ENCODE results near the gene HIC2. TPM values are rescaled to one million over a fixed set of nuclear protein-coding genes. Genes with fewer than 3 reads are reported as not detected.
"Not testable (repeated sequence)": the region's sequence is repeated elsewhere in the genome, so short reads cannot be mapped to it uniquely, and the experiment has no call there.

HIC2 gene
- total and polyA plus RNA-seq, 9 donors: 4.2 to 9.6 (median 5.5) TPM

DNA sequence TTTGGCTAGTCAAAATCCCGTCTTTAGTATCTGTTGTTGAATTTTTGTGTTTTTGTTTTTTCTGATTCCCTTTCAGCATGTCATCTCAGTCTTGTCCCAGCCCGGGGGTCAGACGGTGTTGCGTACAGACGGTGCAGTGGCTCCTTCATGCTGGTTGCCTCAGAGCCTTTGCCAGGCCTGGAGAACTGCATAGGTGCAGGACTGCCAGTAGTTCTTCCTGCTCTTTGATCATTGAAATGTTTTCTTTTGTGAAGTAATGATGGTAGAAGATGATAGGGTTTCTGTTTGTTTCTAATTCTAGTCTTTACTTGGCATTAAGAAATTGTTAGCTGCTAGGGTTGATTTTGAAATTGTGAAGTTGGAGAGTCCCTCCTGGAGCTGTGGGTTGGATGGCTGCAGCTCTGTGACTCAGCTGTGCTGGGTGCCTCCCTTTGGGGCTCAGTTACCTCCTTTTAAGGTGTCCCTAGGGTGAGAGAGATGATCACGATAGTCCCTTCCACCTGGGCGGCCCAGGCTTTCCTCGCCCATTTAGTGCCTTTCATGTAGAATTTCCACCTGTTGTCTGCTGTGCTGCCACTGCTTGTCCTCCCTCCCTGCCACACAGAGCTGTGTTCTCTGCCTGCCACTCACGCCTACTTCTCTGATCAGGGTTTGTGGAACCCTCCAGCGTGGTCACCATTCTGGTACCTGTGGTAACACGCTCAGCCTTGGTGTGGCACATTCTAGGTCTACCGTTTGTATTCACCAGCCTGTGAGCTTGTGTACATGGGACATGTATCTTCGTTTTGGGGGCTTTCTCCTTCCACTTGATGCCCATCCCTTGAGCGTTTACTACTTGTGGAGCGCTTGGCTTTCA lies 17.4 kb downstream of the HIC2 start:
- not testable (repeated sequence) for H3K4me1 ChIP-seq (ENCODE audit: control insufficient read depth, insufficient read depth, low read length)
- no CpG with 5 or more reads among the region's 15 CpGs for WGBS (ENCODE audit: insufficient coverage)

DNA sequence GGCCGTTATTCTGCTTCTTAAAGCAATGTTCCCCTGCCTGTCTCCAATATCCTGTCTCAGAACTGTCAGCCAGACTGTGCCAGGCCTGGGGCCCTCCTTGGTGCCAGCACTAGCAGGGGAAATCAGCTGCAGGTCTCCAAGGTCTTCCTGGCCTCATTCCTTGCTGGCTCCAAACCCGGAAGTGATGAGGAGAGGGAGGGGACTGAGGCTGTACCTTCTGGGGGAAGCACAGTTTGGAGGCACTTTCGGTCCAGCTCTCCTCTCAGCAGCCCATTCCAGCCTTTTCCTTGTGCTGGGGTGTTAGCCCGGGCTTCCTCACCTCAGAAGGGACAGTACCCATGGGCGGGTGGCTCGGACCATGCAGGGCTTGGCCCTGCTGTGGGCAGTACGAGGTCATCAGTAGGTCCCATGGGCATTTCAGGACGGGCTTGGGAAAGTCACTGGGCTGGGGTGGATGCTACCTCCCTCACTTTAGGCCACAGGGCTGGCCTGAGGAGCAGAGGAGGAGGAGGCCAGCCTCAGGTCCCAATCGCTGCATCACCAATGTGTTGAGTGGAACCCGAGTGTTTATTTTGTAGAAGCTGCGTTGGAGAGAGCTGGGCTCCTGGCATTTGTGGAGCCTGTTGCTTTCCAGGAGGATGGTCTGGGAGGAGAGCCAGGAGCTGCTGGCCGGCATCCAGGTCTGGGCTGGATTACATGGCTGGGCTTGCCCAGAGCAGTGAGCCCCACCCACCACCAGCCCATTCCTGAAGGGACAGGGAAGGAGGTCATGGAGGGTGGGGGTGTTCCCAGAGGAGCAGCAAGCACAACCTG lies 19.0 kb downstream of the HIC2 start:
- not testable (repeated sequence) for H3K9me3 ChIP-seq (replicated peaks; ENCODE audit: control insufficient read depth, low read depth, low read length); H3K4me3 ChIP-seq (ENCODE audit: low read length); DNase-seq; H3K27me3 ChIP-seq (ENCODE audit: control insufficient read depth, insufficient read depth, low read length); H3K27ac ChIP-seq (ENCODE audit: low read length); H3K36me3 ChIP-seq (ENCODE audit: control insufficient read depth, insufficient read depth, low read length); H3K4me1 ChIP-seq (ENCODE audit: control insufficient read depth, insufficient read depth, low read length)
- WGBS (ENCODE audit: insufficient coverage): no CpG with 5 or more reads among the region's 12 CpGs

More for the DNA sequence above, 17.4 kb downstream of the HIC2 start:
- not testable (repeated sequence) for H3K27ac ChIP-seq (ENCODE audit: low read length); H3K27me3 ChIP-seq (ENCODE audit: control insufficient read depth, insufficient read depth, low read length); DNase-seq; H3K9me3 ChIP-seq (replicated peaks; ENCODE audit: control insufficient read depth, low read depth, low read length); H3K36me3 ChIP-seq (ENCODE audit: control insufficient read depth, insufficient read depth, low read length); H3K4me3 ChIP-seq (ENCODE audit: low read length)

DNA sequence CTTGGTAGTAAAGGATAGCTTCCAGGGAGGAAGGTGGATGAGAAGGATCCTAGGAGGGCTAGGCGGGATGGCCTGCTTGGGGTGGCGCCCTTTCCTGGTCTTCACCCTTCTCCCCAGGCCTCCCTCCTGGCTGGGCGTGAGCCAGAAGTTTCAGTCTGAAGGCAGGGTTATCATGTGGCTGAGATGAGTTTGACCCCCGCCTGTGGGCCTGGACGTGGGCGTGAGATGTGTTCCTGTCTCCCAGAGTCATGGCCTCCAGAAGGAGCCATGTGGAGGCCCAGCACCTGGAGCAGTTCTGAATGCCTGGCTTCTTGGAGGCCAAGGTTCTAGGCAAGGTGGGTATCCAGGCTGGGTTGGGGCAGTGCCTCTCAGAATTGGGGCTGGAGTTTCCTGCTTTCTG lies 20.8 kb downstream of the HIC2 start:
- not testable (repeated sequence) for H3K36me3 ChIP-seq (ENCODE audit: control insufficient read depth, insufficient read depth, low read length); DNase-seq; H3K4me3 ChIP-seq (ENCODE audit: low read length); H3K4me1 ChIP-seq (ENCODE audit: control insufficient read depth, insufficient read depth, low read length); H3K27me3 ChIP-seq (ENCODE audit: control insufficient read depth, insufficient read depth, low read length); H3K9me3 ChIP-seq (replicated peaks; ENCODE audit: control insufficient read depth, low read depth, low read length); H3K27ac ChIP-seq (ENCODE audit: low read length)
- WGBS (ENCODE audit: insufficient coverage): no CpG with 5 or more reads among the region's 6 CpGs

DNA sequence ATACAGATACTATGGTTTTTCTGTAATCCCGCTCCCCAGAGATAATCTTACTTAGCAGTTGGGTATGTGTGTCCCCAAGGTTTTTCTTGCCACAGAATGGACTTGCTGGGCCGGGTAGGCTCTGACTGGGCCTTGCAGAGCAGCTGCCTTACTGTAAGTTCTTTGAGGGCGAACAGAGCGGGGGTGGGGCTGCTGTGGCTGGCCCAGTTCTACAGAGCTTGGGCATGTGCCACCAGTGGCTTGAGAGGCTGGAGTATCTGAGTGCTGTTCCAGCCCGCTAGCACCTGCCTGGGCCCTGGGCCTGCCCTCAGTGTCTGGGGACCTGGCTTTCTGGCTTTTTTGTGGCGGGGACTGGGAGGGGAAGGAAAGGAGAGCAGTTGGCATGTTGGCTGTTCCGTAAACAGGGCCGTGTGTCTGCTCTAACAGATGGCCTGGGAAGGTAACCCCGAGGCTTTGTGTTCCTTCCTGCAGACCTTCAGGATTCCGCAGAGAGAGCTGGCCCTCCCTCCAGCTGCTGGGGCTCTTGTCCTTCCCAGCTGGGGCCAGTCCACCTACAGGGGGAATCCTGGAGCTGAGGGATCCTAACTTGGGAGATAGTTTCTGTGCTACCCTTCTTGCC lies 23.0 kb downstream of the HIC2 start:
- not testable (repeated sequence) for H3K9me3 ChIP-seq (replicated peaks; ENCODE audit: control insufficient read depth, low read depth, low read length); H3K4me3 ChIP-seq (ENCODE audit: low read length); DNase-seq; H3K27ac ChIP-seq (ENCODE audit: low read length); H3K36me3 ChIP-seq (ENCODE audit: control insufficient read depth, insufficient read depth, low read length); H3K27me3 ChIP-seq (ENCODE audit: control insufficient read depth, insufficient read depth, low read length)
- H3K4me1 ChIP-seq (ENCODE audit: control insufficient read depth, insufficient read depth, low read length): peaks cover 18% of the 10 kb centered on the region
- no CpG with 5 or more reads among the region's 10 CpGs for WGBS (ENCODE audit: insufficient coverage)

DNA sequence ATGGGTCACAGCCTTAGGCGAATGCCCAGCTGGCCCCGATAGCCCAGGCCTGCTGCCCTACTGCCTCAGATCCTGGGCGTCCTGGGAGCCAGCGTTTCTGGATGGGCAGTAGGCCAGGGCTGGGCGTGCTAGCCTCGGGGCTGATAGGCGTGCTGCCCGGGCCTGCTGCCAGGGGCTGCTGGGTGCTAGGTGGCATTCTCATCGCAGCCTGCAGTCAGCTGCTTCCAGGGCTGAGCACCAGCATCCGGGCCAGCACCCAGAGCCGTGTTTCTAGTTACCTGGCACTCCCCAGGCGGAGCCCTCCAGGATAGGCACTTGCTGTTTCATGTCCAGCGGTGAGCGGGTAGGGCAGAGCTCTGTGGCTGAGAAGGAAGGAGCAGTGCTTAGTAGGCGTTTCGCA lies 23.5 kb downstream of the HIC2 start:
- H3K36me3 ChIP-seq (ENCODE audit: control insufficient read depth, insufficient read depth, low read length): peaks cover 11% of the 10 kb centered on the region
- no CpG with 5 or more reads among the region's 16 CpGs for WGBS (ENCODE audit: insufficient coverage)
- H3K27me3 ChIP-seq (ENCODE audit: control insufficient read depth, insufficient read depth, low read length); H3K4me3 ChIP-seq (ENCODE audit: low read length); H3K9me3 ChIP-seq (replicated peaks; ENCODE audit: control insufficient read depth, low read depth, low read length); DNase-seq; H3K27ac ChIP-seq (ENCODE audit: low read length): not testable (repeated sequence)
- peaks cover 24% of the 10 kb centered on the region for H3K4me1 ChIP-seq (ENCODE audit: control insufficient read depth, insufficient read depth, low read length)

DNA sequence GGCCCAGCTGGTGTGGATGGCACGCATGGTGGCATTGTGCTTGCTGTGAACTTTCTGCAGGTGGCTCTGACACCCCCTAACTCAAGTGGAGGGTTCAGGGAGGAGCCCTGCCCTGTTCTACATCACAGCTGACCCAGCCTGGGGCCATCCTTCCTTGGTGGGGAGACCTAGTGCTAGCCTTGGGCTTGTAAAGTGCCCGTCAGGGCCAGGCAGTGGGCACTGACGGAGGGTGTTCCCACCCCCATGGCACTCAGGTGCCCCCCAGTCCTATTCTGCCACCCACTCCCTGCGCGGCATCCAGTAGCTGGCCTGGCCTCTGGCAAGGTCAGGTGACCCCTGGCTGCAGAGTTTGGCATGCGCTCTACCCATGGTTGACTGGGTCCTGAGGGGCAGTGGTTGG lies 24.0 kb downstream of the HIC2 start:
- not testable (repeated sequence) for H3K4me3 ChIP-seq (ENCODE audit: low read length); H3K27ac ChIP-seq (ENCODE audit: low read length); H3K27me3 ChIP-seq (ENCODE audit: control insufficient read depth, insufficient read depth, low read length); DNase-seq; H3K9me3 ChIP-seq (replicated peaks; ENCODE audit: control insufficient read depth, low read depth, low read length)
- Histone ChIP-seq H3K36me3 (ENCODE audit: control insufficient read depth, insufficient read depth, low read length) (peaks cover 16% of the 10 kb centered on the region), H3K4me1 (ENCODE audit: control insufficient read depth, insufficient read depth, low read length) (peaks cover 23% of the 10 kb centered on the region)
- WGBS (ENCODE audit: insufficient coverage): no CpG with 5 or more reads among the region's 6 CpGs

DNA sequence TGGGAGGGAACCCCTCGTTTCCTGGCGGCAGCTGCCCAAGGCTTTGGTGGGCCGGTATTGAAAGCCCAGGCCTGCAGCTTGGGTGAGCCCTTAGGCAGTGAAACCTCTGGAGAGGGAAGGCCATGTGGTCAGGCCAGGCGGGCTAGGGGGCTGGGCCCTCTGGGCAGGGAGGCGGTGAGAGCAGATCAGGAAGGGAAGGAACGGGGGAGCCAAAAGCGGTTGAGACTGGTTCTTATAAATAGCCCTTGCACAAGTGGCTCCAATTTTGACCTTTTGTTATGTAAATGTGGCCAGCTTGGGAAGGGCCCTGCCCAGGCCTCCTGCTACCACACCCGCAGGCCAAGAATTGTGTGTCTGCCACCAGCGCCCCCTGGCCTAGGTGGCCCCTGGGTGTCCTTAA lies 25.0 kb downstream of the HIC2 start:
- peaks cover 25% of the 10 kb centered on the region for H3K36me3 ChIP-seq (ENCODE audit: control insufficient read depth, insufficient read depth, low read length)
- not testable (repeated sequence) for DNase-seq; H3K27me3 ChIP-seq (ENCODE audit: control insufficient read depth, insufficient read depth, low read length); H3K9me3 ChIP-seq (replicated peaks; ENCODE audit: control insufficient read depth, low read depth, low read length); H3K4me3 ChIP-seq (ENCODE audit: low read length); H3K27ac ChIP-seq (ENCODE audit: low read length)
- peaks cover 21% of the 10 kb centered on the region for H3K4me1 ChIP-seq (ENCODE audit: control insufficient read depth, insufficient read depth, low read length)
- WGBS (ENCODE audit: insufficient coverage): no CpG with 5 or more reads among the region's 9 CpGs

DNA sequence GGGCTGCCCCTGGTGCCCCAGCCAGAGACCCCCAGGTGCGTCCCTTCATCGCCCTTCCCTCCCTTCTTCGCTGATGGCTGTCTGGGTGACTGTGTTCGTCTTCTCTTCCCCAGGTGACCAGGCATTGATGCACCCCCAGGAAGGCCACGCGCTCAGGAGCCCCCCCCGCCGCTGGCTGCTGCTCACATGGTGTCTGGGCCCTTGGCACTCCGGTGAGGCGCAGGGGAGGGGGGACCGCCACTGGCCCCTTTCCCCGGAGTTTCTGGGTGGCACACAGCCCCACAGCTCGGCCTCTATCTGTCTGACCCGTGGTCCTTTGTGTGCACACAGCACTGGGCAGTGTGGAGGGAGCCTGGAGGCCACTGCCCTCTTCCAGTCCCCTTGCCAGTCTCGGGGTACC lies 25.5 kb downstream of the HIC2 start:
- not testable (repeated sequence) for H3K4me3 ChIP-seq (ENCODE audit: low read length); H3K27me3 ChIP-seq (ENCODE audit: control insufficient read depth, insufficient read depth, low read length); H3K9me3 ChIP-seq (replicated peaks; ENCODE audit: control insufficient read depth, low read depth, low read length); H3K27ac ChIP-seq (ENCODE audit: low read length); DNase-seq
- peaks cover 21% of the 10 kb centered on the region for H3K4me1 ChIP-seq (ENCODE audit: control insufficient read depth, insufficient read depth, low read length)
- no CpG with 5 or more reads among the region's 15 CpGs for WGBS (ENCODE audit: insufficient coverage)
- peaks cover 30% of the 10 kb centered on the region for H3K36me3 ChIP-seq (ENCODE audit: control insufficient read depth, insufficient read depth, low read length)

DNA sequence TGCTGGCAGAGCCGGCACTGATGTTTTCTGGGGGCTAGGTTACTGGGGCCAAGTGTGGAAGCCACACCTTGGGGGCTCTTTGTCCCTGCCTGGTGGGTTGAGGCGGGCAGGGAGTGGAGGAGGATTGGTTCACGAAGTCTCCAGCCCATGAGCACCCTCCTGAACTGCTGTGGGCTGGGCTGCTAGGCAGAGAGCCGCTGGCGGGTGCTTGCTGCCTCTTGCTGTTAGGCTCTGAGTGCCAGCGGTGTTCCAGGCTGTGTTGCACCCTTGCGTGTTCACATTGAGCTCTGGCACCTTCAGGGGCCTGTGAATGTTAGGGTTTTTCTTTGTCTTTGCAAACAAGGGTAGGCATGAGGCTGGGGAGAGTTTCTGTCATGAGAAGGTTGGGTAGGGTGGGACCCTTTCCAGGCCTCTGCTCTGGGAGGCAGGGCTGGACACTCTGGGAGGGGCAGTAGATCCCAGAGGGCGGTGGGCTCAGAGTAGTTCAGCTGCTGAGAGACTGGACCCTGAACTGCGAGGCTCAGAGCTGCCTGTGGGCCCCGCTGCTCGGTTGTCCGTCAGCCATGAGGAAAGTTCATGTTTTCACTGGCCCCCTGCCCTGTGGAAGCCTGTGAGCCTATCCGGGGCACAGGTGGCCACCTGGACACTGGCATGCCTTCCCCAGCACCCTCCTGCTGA lies 26.0 kb downstream of the HIC2 start:
- Histone ChIP-seq H3K36me3 (ENCODE audit: control insufficient read depth, insufficient read depth, low read length) (peaks cover 35% of the 10 kb centered on the region), H3K4me3 (ENCODE audit: low read length) (no peak overlapping the region), H3K9me3 (replicated peaks; ENCODE audit: control insufficient read depth, low read depth, low read length) (no peaks in the 10 kb centered on the region), H3K27me3 (ENCODE audit: control insufficient read depth, insufficient read depth, low read length) (no peaks in the 10 kb centered on the region), H3K27ac (ENCODE audit: low read length) (no peak overlapping the region), H3K4me1 (ENCODE audit: control insufficient read depth, insufficient read depth, low read length) (peaks cover 21% of the 10 kb centered on the region)
- 87% methylated on average over 12 of the region's 13 CpGs for WGBS (ENCODE audit: insufficient coverage)
- DNase-seq: no peak
